Glutamatergic neuron (in vitro differentiated cells): Measurements from ENCODE around the gene FBXO2. TPM values are rescaled to one million over a fixed set of nuclear protein-coding genes. Genes with fewer than 3 reads are reported as not detected.
"Not testable (repeated sequence)": the region's sequence is repeated elsewhere in the genome, so short reads cannot be mapped to it uniquely, and the experiment has no call there.

Source experiments
- DNase-seq: peaks from one replicate; pipeline ENCODE4 v3.0.0; 2022
- H3K27ac Mint-ChIP-seq: one replicate; pipeline ENCODE4 v1.8.0; 2020; ENCODE audit warnings: mild to moderate bottlenecking, mixed read lengths, inconsistent platforms; ENCODE audit not compliant: unreplicated experiment
- H3K27me3 Mint-ChIP-seq: one replicate; pipeline ENCODE4 v1.8.0; 2020; ENCODE audit warnings: mild to moderate bottlenecking, moderate library complexity, mixed read lengths, inconsistent platforms; ENCODE audit not compliant: unreplicated experiment
- H3K36me3 Mint-ChIP-seq: one replicate; pipeline ENCODE4 v1.8.0; 2020; ENCODE audit warnings: mild to moderate bottlenecking, mixed read lengths, inconsistent platforms; ENCODE audit not compliant: unreplicated experiment
- H3K4me1 Mint-ChIP-seq: one replicate; pipeline ENCODE4 v1.8.0; 2020; ENCODE audit warnings: mild to moderate bottlenecking, low read depth, mixed read lengths, inconsistent platforms; ENCODE audit not compliant: unreplicated experiment
- H3K4me3 Mint-ChIP-seq: one replicate; pipeline ENCODE4 v1.8.0; 2020; ENCODE audit warnings: mild to moderate bottlenecking, mixed read lengths, inconsistent platforms; ENCODE audit not compliant: unreplicated experiment
- H3K9me3 Mint-ChIP-seq: one replicate; pipeline ENCODE4 v1.8.0; 2020; ENCODE audit warnings: mild to moderate bottlenecking, moderate library complexity, mixed read lengths, inconsistent platforms; ENCODE audit not compliant: unreplicated experiment
- total RNA-seq: library from RNA; stranded (reverse); fragmentation: NEBNext Ultra II Directional; extraction: Animal tissue kit (Norgen Biotek cat#: 25700); gene quantifications from one replicate; pipeline ENCODE4 v1.2.1, GENCODE V29; 2021; ENCODE audit not compliant: unreplicated experiment
- TF ChIP-seq, protein P1 (sequence below): fragments of 200-600 bp; sonication (generic); IDR thresholded peaks from one replicate; pipeline ENCODE4 v1.5.0; 2021; ENCODE audit not compliant: partially characterized antibody, unreplicated experiment

The FBXO2 gene
- total RNA-seq, 1 donor from 2014 or later = 22.2 TPM

DNA sequence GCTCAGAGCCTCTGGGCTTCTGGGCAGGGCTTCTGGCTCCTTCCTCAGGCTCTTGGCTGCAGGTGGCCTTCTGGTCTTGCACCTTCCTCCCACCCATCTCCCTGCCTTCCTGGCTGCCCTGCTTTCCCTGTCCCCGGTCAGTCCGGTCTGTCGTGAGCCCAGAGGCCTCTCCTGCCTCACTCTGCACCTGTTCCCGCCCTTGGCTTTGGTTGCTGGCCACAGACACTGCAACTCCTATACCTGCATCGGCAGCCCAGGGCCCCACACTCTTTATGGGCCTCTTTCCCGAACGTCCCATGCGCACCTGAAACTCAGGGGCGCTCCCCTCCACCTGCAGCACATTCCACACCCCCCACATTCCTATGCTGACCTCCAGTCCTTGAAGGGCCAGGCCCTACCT is 7.9 kb downstream of the FBXO2 start:
- no peak for DNase-seq
- Mint-ChIP-seq H3K27ac (no peak overlapping the region), H3K4me3 (no peak overlapping the region), H3K27me3 (peaks cover 8% of the 10 kb centered on the region), H3K36me3 (no peaks in the 10 kb centered on the region), H3K9me3 (peaks cover 7% of the 10 kb centered on the region), H3K4me1 (peaks cover 9% of the 10 kb centered on the region)
- TF ChIP-seq, protein P1, sequence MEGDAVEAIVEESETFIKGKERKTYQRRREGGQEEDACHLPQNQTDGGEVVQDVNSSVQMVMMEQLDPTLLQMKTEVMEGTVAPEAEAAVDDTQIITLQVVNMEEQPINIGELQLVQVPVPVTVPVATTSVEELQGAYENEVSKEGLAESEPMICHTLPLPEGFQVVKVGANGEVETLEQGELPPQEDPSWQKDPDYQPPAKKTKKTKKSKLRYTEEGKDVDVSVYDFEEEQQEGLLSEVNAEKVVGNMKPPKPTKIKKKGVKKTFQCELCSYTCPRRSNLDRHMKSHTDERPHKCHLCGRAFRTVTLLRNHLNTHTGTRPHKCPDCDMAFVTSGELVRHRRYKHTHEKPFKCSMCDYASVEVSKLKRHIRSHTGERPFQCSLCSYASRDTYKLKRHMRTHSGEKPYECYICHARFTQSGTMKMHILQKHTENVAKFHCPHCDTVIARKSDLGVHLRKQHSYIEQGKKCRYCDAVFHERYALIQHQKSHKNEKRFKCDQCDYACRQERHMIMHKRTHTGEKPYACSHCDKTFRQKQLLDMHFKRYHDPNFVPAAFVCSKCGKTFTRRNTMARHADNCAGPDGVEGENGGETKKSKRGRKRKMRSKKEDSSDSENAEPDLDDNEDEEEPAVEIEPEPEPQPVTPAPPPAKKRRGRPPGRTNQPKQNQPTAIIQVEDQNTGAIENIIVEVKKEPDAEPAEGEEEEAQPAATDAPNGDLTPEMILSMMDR = no peak

DNA sequence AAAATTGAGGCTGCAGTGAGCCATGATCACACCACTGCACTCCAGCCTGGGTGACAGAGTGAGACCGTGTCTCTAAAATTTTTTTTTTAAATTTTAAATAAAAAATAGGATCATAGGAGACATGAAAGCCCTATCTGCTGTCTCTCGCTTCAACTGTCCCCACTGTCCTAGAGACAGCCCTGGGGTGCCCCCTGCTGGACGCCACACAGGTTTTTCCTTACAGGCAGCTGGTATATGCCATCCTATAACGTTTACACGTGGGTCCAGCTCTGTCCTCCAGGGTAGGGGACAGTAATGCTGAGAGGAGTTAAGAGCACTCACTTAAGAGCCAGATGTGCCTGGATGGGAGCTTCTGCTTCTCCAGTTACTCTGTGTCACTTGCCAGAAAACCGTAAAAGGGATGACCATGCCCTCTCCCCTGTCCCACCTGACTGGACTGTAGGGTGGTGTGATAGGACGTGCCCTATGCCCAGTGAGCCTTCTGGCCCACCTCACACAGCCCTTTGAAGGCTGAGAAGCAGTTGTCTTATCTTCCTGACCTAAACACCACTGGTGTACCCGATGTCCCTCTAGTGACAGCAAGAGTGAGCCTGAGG is 8.5 kb downstream of the FBXO2 start:
- Mint-ChIP-seq H3K27me3 (peaks cover 5% of the 10 kb centered on the region), H3K36me3 (no peaks in the 10 kb centered on the region), H3K27ac (no peak overlapping the region)

DNA sequence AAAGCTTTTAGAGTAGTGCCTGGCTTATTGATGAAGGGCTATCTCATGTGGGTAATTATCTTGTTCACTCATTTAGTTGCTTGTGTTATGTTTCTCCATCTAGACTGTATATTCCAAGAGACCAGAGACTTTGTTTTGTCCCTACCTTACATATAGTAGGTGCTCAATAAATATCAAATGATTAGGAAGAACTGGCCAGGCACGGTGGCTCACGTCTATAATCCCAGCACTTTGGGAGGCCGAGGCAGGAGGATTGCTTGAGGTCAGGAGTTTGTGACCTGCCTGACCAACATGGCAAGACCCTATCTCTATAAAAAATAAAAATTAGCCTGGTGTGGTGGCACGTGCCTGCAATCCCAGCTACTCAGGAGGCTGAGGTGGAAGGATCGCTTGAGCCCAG is 9.0 kb downstream of the FBXO2 start:
- no peak for DNase-seq
- peaks cover 3% of the 10 kb centered on the region for H3K27me3 Mint-ChIP-seq
- H3K27ac Mint-ChIP-seq = no peak overlapping the region
- peaks cover 3% of the 10 kb centered on the region for H3K4me1 Mint-ChIP-seq
- H3K4me3 Mint-ChIP-seq = no peak overlapping the region
- TF ChIP-seq, protein P1 = no peak
- peaks cover 4% of the 10 kb centered on the region for H3K9me3 Mint-ChIP-seq
- H3K36me3 Mint-ChIP-seq = no peaks in the 10 kb centered on the region

More for the DNA sequence above, 8.5 kb downstream of the FBXO2 start:
- Mint-ChIP-seq H3K4me3 (no peak overlapping the region), H3K9me3 (peaks cover 4% of the 10 kb centered on the region), H3K4me1 (peaks cover 5% of the 10 kb centered on the region)
- peak; percentile 92 for DNase-seq
- TF ChIP-seq, protein P1 = peak; percentile 85

DNA sequence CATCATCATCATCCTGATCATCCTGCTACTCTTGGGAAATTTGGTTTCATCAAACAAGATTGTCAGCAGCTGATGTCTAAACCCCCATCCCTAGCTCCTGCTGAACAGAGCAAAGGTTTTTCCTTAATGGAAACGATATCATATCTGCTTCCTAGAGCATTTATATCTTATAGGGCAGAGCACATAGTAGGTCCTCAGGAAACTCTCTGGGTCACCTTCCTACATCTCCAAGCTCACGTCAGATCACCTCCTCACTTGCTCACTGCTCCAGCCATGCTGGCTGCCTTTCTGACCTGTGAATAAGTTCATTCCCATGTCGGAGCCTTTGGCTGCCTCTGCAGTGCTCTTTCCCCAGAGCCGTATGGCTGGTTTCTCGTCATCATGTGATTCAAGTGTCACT is 10.4 kb downstream of the FBXO2 start:
- DNase-seq = no peak
- TF ChIP-seq, protein P1 = no peak
- Mint-ChIP-seq H3K4me1 (peaks cover 3% of the 10 kb centered on the region), H3K27me3 (peaks cover 3% of the 10 kb centered on the region), H3K36me3 (no peaks in the 10 kb centered on the region), H3K4me3 (no peak overlapping the region), H3K9me3 (peaks cover 4% of the 10 kb centered on the region), H3K27ac (no peak overlapping the region)

DNA sequence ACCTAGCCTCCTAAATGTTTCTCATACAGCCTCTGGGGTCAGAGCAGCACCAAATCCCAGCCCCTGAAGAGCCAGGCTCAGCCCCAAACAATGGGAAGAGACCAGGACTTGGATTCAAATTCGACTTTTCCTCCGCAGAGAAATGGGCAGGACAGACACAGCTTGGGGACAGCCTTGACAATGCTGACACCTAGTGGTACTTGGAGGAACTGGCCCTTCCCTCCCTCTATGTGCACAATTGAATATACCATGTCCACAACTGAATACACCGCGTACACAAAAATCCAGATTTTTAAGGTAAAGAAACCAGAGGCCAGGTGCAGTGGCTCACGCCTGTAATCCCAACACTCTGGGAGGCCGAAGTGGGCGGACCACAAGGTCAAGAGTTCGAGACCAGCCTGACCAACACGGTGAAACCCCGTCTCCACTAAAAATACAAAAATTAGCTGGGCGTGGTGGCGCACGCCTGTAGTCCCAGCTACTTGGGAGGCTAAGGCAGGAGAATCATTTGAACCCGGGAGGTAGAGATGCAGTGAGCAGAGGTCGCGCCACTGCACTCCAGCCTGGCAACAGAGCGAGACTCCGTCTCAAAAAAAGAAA is 11.7 kb downstream of the FBXO2 start:
- H3K27ac Mint-ChIP-seq, H3K9me3 Mint-ChIP-seq, H3K4me3 Mint-ChIP-seq, H3K36me3 Mint-ChIP-seq, H3K4me1 Mint-ChIP-seq, H3K27me3 Mint-ChIP-seq: not testable (repeated sequence)
- peak; percentile 79 for DNase-seq
- TF ChIP-seq, protein P1 = peak; percentile 93
